RKO (cell line): ENCODE data around the gene PGD.

ENCODE experiments used
- DNase-seq: peaks from one replicate; pipeline ENCODE4 v3.0.0-alpha.2; 2016; ENCODE audit warnings: low spot score

The PGD gene

GRCh38 chr1:10398734-10399443 lies at the start of gene PGD:
TSS of gene PGD (plus strand) at chr1:10399064. CDS start at chr1:10399118, 54 bp downstream.
- peak; percentile 99 for DNase-seq

- DNase-seq = no peak
Observed at GRCh38 chr1:10353282-10353681, 45.6 kb upstream of the PGD start.

GRCh38 chr1:10353693-10354092 lies 45.2 kb upstream of the PGD start:
- no peak for DNase-seq

GRCh38 chr1:10360045-10360444 lies 38.8 kb upstream of the PGD start:
- DNase-seq = no peak

- no peak for DNase-seq
Observed at GRCh38 chr1:10361515-10361914, 37.3 kb upstream of the PGD start.

GRCh38 chr1:10368194-10368593 lies 30.7 kb upstream of the PGD start:
- DNase-seq = no peak

GRCh38 chr1:10374442-10374860 lies 24.4 kb upstream of the PGD start:
- no peak for DNase-seq

GRCh38 chr1:10377365-10378029 lies 21.4 kb upstream of the PGD start:
- peak; percentile 81 for DNase-seq

GRCh38 chr1:10378081-10378841 lies 20.6 kb upstream of the PGD start:
- DNase-seq = no peak

- DNase-seq = no peak
Observed at GRCh38 chr1:10379101-10379620, 19.7 kb upstream of the PGD start.

- DNase-seq = no peak
Observed at GRCh38 chr1:10379676-10380075, 19.2 kb upstream of the PGD start.

GRCh38 chr1:10380594-10381275 lies 18.1 kb upstream of the PGD start:
- peak; percentile 25 for DNase-seq

GRCh38 chr1:10383630-10384029 lies 15.2 kb upstream of the PGD start:
- DNase-seq = no peak

- DNase-seq = no peak
Observed at GRCh38 chr1:10384219-10384618, 14.6 kb upstream of the PGD start.

GRCh38 chr1:10386761-10387676 lies 11.8 kb upstream of the PGD start:
- no peak for DNase-seq

- peak; percentile 26 for DNase-seq
Observed at GRCh38 chr1:10387677-10388386, 11.0 kb upstream of the PGD start.

- no peak for DNase-seq
Observed at GRCh38 chr1:10388387-10388715, 10.5 kb upstream of the PGD start.

- DNase-seq = no peak
Observed at GRCh38 chr1:10389271-10389973, 9.4 kb upstream of the PGD start.

- no peak for DNase-seq
Observed at GRCh38 chr1:10396870-10397269, 2.0 kb upstream of the PGD start.

- no peak for DNase-seq
Observed at GRCh38 chr1:10398278-10398733, 558 bp upstream of the PGD start.
